HUES64 (cell line): ENCODE results near the gene SENP7.
"Not testable (repeated sequence)": the region's sequence is repeated elsewhere in the genome, so short reads cannot be mapped to it uniquely, and the experiment has no call there.

ENCODE experiments used
- H3K27ac ChIP-seq: 2 replicates; pipeline ENCODE4 v1.7.0; 2013; ENCODE audit warnings: low read depth, low read length, inconsistent platforms
- H3K27me3 ChIP-seq: 2 replicates; pipeline ENCODE4 v1.6.1; 2013; ENCODE audit warnings: mild to moderate bottlenecking, low read length; ENCODE audit not compliant: insufficient read depth
- H3K36me3 ChIP-seq: 2 replicates; pipeline ENCODE4 v1.6.1; 2013; ENCODE audit warnings: mild to moderate bottlenecking, low read length; ENCODE audit not compliant: insufficient read depth
- H3K4me1 ChIP-seq: 2 replicates; pipeline ENCODE4 v1.6.1; 2013; ENCODE audit warnings: mild to moderate bottlenecking, low read length, moderate library complexity; ENCODE audit not compliant: insufficient read depth
- H3K4me3 ChIP-seq: 2 replicates; pipeline ENCODE4 v1.5.1; 2013; ENCODE audit warnings: mild to moderate bottlenecking, low read length, moderate library complexity
- H3K9ac ChIP-seq: 2 replicates; pipeline ENCODE4 v1.6.1; 2013; ENCODE audit warnings: mild to moderate bottlenecking, low read depth, low read length
- H3K9me3 ChIP-seq: 2 replicates; pipeline ENCODE4 v1.6.1; 2013; ENCODE audit warnings: low read depth, low read length; ENCODE audit not compliant: insufficient read depth
- WGBS: fragments of 150-250, 120-280 bp; methylation state at CpG from one replicate; pipeline ENCODE4 v1.1.7; 2013; ENCODE audit warnings: missing lambda C conversion rate; 5-methylcytosine and 5-hydroxymethylcytosine counted together

Gene SENP7

GRCh38 chr3:101320475-101320874 lies 192.5 kb downstream of the SENP7 start, which contains the start of gene IMPG2:
Gene IMPG2, minus strand, starts transcription at chr3:101320575. Its CDS starts 203 bp downstream, at chr3:101320372.
- H3K27ac ChIP-seq = no peak within 1 kb of the TSS
- H3K27me3 ChIP-seq = no peaks in the 10 kb centered on the region
- H3K4me3 ChIP-seq = no peak within 1 kb of the TSS
- H3K36me3 ChIP-seq = no peaks in the 10 kb centered on the region
- H3K9ac ChIP-seq = no peak within 1 kb of the TSS
- 100% methylated on average over 1 of the region's 2 CpGs for WGBS
- no peaks in the 10 kb centered on the region for H3K9me3 ChIP-seq
- no peaks in the 10 kb centered on the region for H3K4me1 ChIP-seq

- H3K27ac ChIP-seq = no peak overlapping the region
- WGBS = 78% methylated on average over 5 of the region's 5 CpGs
- H3K9ac ChIP-seq = no peak overlapping the region
- H3K4me3 ChIP-seq = no peak overlapping the region
- H3K36me3 ChIP-seq = no peaks in the 10 kb centered on the region
- no peaks in the 10 kb centered on the region for H3K4me1 ChIP-seq
- no peaks in the 10 kb centered on the region for H3K27me3 ChIP-seq
- no peaks in the 10 kb centered on the region for H3K9me3 ChIP-seq
These were observed 193.5 kb downstream of the SENP7 start for GRCh38 chr3:101319531-101319930.

- 82% methylated on average over 1 of the region's 2 CpGs for WGBS
- no peaks in the 10 kb centered on the region for H3K36me3 ChIP-seq
These were observed 200.5 kb downstream of the SENP7 start for GRCh38 chr3:101312545-101312944.

GRCh38 chr3:101311676-101312075 lies 201.3 kb downstream of the SENP7 start:
- H3K27me3 ChIP-seq = no peaks in the 10 kb centered on the region
- H3K4me3 ChIP-seq = no peak overlapping the region
- no peak overlapping the region for H3K9ac ChIP-seq
- no peaks in the 10 kb centered on the region for H3K4me1 ChIP-seq
- no peak overlapping the region for H3K27ac ChIP-seq
- H3K36me3 ChIP-seq = no peaks in the 10 kb centered on the region
- WGBS = 94% methylated on average over 2 of the region's 2 CpGs
- peaks cover 10% of the 10 kb centered on the region; the same call in 1 of the 2 replicates for H3K9me3 ChIP-seq

More at GRCh38 chr3:101312545-101312944, 200.5 kb downstream of the SENP7 start:
- Histone ChIP-seq H3K4me3 (no peak overlapping the region), H3K27ac (no peak overlapping the region), H3K4me1 (no peaks in the 10 kb centered on the region), H3K9ac (no peak overlapping the region), H3K9me3 (peaks cover 5% of the 10 kb centered on the region; the same call in 1 of the 2 replicates), H3K27me3 (no peaks in the 10 kb centered on the region)

GRCh38 chr3:101310978-101311375 lies 202.0 kb downstream of the SENP7 start:
- Histone ChIP-seq H3K27ac (no peak overlapping the region), H3K4me1 (no peaks in the 10 kb centered on the region), H3K4me3 (no peak overlapping the region), H3K9ac (no peak overlapping the region), H3K9me3 (peaks cover 10% of the 10 kb centered on the region; the same call in 1 of the 2 replicates), H3K36me3 (no peaks in the 10 kb centered on the region), H3K27me3 (no peaks in the 10 kb centered on the region)

GRCh38 chr3:101308147-101308772 lies 204.8 kb downstream of the SENP7 start:
- H3K27me3 ChIP-seq, H3K9me3 ChIP-seq, H3K4me3 ChIP-seq, H3K36me3 ChIP-seq, H3K4me1 ChIP-seq, H3K27ac ChIP-seq, H3K9ac ChIP-seq: not testable (repeated sequence)

- no peaks in the 10 kb centered on the region for H3K27me3 ChIP-seq
- peaks cover 5% of the 10 kb centered on the region; the same call in 1 of the 2 replicates for H3K9me3 ChIP-seq
- no peak overlapping the region for H3K9ac ChIP-seq
- H3K27ac ChIP-seq = no peak overlapping the region
- no peaks in the 10 kb centered on the region for H3K4me1 ChIP-seq
- no peaks in the 10 kb centered on the region for H3K36me3 ChIP-seq
- H3K4me3 ChIP-seq = no peak overlapping the region
These were observed 209.2 kb downstream of the SENP7 start for GRCh38 chr3:101303836-101304235.

GRCh38 chr3:101303089-101303731 lies 209.8 kb downstream of the SENP7 start:
- whole genome bisulfite sequencing = 85% methylated on average over 5 of the region's 5 CpGs
- Histone ChIP-seq H3K27ac (no peak overlapping the region), H3K9ac (no peak overlapping the region), H3K27me3 (no peaks in the 10 kb centered on the region), H3K4me3 (no peak overlapping the region), H3K36me3 (no peaks in the 10 kb centered on the region), H3K4me1 (no peaks in the 10 kb centered on the region), H3K9me3 (peaks cover 5% of the 10 kb centered on the region; the same call in 1 of the 2 replicates)

GRCh38 chr3:101300073-101300472 lies 212.9 kb downstream of the SENP7 start:
- Histone ChIP-seq H3K9ac (no peak overlapping the region), H3K36me3 (no peaks in the 10 kb centered on the region), H3K9me3 (no peaks in the 10 kb centered on the region), H3K27ac (no peak overlapping the region), H3K4me1 (no peaks in the 10 kb centered on the region), H3K27me3 (no peaks in the 10 kb centered on the region), H3K4me3 (no peak overlapping the region)
- WGBS = 61% methylated on average over 8 of the region's 8 CpGs

- Histone ChIP-seq H3K36me3 (no peaks in the 10 kb centered on the region), H3K4me3 (no peak overlapping the region), H3K9ac (no peak overlapping the region), H3K4me1 (no peaks in the 10 kb centered on the region), H3K9me3 (no peaks in the 10 kb centered on the region), H3K27me3 (no peaks in the 10 kb centered on the region), H3K27ac (no peak overlapping the region)
These were observed 221.0 kb downstream of the SENP7 start for GRCh38 chr3:101292027-101292426.

GRCh38 chr3:101288294-101288693 lies 224.7 kb downstream of the SENP7 start:
- no peak overlapping the region for H3K9ac ChIP-seq
- WGBS = 90% methylated on average over 2 of the region's 2 CpGs
- H3K36me3 ChIP-seq = no peaks in the 10 kb centered on the region
- H3K27ac ChIP-seq = no peak overlapping the region
- H3K27me3 ChIP-seq = no peaks in the 10 kb centered on the region
- H3K4me3 ChIP-seq = no peak overlapping the region
- H3K9me3 ChIP-seq = no peaks in the 10 kb centered on the region
- no peaks in the 10 kb centered on the region for H3K4me1 ChIP-seq
